Prostate gland (tissue), 2 donors: ENCODE measurements around the gene C16orf78. TPM values are rescaled to one million over a fixed set of nuclear protein-coding genes. Genes with fewer than 3 reads are reported as not detected.

ENCODE experiments used
- DNase-seq: peaks from one replicate; pipeline ENCODE4 v3.0.0-alpha.2; 2019; ENCODE audit warnings: low spot score
- H3K27ac ChIP-seq, 2 donors: fragments of 200-600 bp; sonication (generic); 2 replicates each; pipeline ENCODE4 v1.5.1; 2017 to 2019
- H3K27me3 ChIP-seq: fragments of 200-600 bp; sonication (generic); replicated peaks from 2 replicates; pipeline ENCODE4 v1.5.1; 2019; ENCODE audit not compliant: insufficient read depth
- H3K36me3 ChIP-seq, 2 donors: fragments of 200-600 bp; sonication (generic); 1 replicate in 1 of 2; 2 replicates in 1 of 2; pipeline versions ENCODE4 v1.5.1 to v1.8.1; 2017 to 2019
- H3K4me1 ChIP-seq: fragments of 200-600 bp; sonication (generic); replicated peaks from 2 replicates; pipeline ENCODE4 v1.5.1; 2019
- H3K4me3 ChIP-seq, 2 donors: fragments of 200-600 bp; sonication (generic); 2 replicates each; pipeline ENCODE4 v1.5.1; 2017 to 2019
- H3K9me3 ChIP-seq: fragments of 200-600 bp; sonication (generic); 2 replicates; pipeline ENCODE4 v1.5.1; 2017
- POLR2A ChIP-seq: fragments of 450-650 bp; IDR thresholded peaks from one replicate; pipeline ENCODE4 v1.6.1; 2016; ENCODE audit warnings: antibody characterized with exemption, mild to moderate bottlenecking
- POLR2AphosphoS5 ChIP-seq: sonication (generic); formaldehyde crosslinking; IDR thresholded peaks from one replicate; pipeline ENCODE4 v1.6.1; 2017; ENCODE audit warnings: antibody characterized with exemption
- WGBS: methylation state at CpG from one replicate; pipeline ENCODE4 v1.1.5; 2018; 5-methylcytosine and 5-hydroxymethylcytosine counted together
- intact Hi-C: fragments of 100-400 bp; cut with DNase I; formaldehyde crosslinking; loops from one replicate; pipeline ENCODE4 v1.14.2; 2022
- total RNA-seq, 2 donors: library from RNA; depleted of rRNA; stranded (reverse); fragments of >200 nt; gene quantifications; one replicate each; pipeline ENCODE4 v1.1.0, GENCODE V29; 2016
- TF ChIP-seq, protein P1 (sequence below), 4 experiments: fragments of 200-600 bp in 2 of 4; fragments of 450-650 bp in 2 of 4; sonication (generic) in 2 of 4; IDR thresholded peaks; 1 replicate in 3 of 4; 2 replicates in 1 of 4; pipeline ENCODE4 v1.5.1; 2016 to 2019; ENCODE audit warnings: antibody characterized with exemption in 4 of 4, mild to moderate bottlenecking in 2 of 4, moderate library complexity in 2 of 4

The C16orf78 gene
- total RNA-seq, 2 donors from 2014 or later, result not detected

- Histone ChIP-seq H3K4me3 (no peak overlapping the region), H3K27ac (no peak overlapping the region), H3K4me1 (no peaks in the 10 kb centered on the region), H3K36me3 (no peaks in the 10 kb centered on the region), H3K9me3 (no peaks in the 10 kb centered on the region), H3K27me3 (no peaks in the 10 kb centered on the region)
- TF ChIP-seq POLR2AphosphoS5 (no peak), POLR2A (no peak)
- TF ChIP-seq, protein P1, sequence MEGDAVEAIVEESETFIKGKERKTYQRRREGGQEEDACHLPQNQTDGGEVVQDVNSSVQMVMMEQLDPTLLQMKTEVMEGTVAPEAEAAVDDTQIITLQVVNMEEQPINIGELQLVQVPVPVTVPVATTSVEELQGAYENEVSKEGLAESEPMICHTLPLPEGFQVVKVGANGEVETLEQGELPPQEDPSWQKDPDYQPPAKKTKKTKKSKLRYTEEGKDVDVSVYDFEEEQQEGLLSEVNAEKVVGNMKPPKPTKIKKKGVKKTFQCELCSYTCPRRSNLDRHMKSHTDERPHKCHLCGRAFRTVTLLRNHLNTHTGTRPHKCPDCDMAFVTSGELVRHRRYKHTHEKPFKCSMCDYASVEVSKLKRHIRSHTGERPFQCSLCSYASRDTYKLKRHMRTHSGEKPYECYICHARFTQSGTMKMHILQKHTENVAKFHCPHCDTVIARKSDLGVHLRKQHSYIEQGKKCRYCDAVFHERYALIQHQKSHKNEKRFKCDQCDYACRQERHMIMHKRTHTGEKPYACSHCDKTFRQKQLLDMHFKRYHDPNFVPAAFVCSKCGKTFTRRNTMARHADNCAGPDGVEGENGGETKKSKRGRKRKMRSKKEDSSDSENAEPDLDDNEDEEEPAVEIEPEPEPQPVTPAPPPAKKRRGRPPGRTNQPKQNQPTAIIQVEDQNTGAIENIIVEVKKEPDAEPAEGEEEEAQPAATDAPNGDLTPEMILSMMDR (IDR thresholded peaks at IDR 0.05), result no peak
- intact Hi-C loops, result no loop called here
- 79% methylated on average over 11 of the region's 11 CpGs for whole genome bisulfite sequencing
- DNase-seq, result no peak
Observed at GRCh38 chr16:49378238-49378637, 4.6 kb downstream of the C16orf78 start.

DNA sequence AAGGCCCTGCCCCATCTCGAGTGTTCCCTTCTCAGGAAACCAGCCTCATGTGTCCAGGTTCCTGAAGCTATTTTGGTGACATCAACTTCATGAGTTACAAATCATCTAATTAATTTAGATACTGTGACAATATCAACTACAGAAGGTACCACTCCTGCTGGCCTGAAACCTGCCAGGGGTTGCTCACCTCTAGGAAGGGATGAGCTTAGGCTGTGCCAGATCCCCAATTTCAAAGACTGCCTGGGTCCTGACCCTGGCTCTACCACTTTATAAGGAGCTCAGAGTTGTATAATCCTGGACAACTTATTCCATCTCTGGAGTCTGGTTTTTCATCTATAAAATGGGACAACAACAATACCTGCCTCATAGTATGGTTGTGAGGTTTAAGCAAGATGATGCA is 5.2 kb downstream of the C16orf78 start:
- TF ChIP-seq, protein P1 (IDR thresholded peaks at IDR 0.05), result no peak
- H3K27me3 ChIP-seq, result no peaks in the 10 kb centered on the region
- no peak for DNase-seq
- H3K4me1 ChIP-seq, result no peaks in the 10 kb centered on the region
- WGBS, result 72% methylated on average over 1 of the region's 1 CpG
- H3K4me3 ChIP-seq, result no peak overlapping the region
- no peaks in the 10 kb centered on the region for H3K9me3 ChIP-seq
- no peak overlapping the region for H3K27ac ChIP-seq
- intact Hi-C loops, result no loop called here
- H3K36me3 ChIP-seq, result no peaks in the 10 kb centered on the region

GRCh38 chr16:49382916-49383315 is 9.3 kb downstream of the C16orf78 start:
- TF ChIP-seq POLR2AphosphoS5 (no peak), POLR2A (no peak)
- Histone ChIP-seq H3K27me3 (no peaks in the 10 kb centered on the region), H3K9me3 (no peaks in the 10 kb centered on the region), H3K36me3 (no peaks in the 10 kb centered on the region), H3K27ac (no peak overlapping the region), H3K4me3 (no peak overlapping the region), H3K4me1 (no peaks in the 10 kb centered on the region)
- WGBS, result 16% methylated on average over 1 of the region's 1 CpG
- intact Hi-C loops, result no loop called here
- DNase-seq, result no peak

GRCh38 chr16:49395021-49395420 is 21.4 kb downstream of the C16orf78 start:
- no peaks in the 10 kb centered on the region for H3K36me3 ChIP-seq
- no peak for DNase-seq
- H3K4me1 ChIP-seq, result no peaks in the 10 kb centered on the region
- no peaks in the 10 kb centered on the region for H3K9me3 ChIP-seq
- intact Hi-C loops, result no loop called here
- no peaks in the 10 kb centered on the region for H3K27me3 ChIP-seq
- TF ChIP-seq POLR2AphosphoS5, result no peak
- no peak overlapping the region for H3K4me3 ChIP-seq
- 76% methylated on average over 1 of the region's 1 CpG for WGBS
- no peak overlapping the region for H3K27ac ChIP-seq

DNA sequence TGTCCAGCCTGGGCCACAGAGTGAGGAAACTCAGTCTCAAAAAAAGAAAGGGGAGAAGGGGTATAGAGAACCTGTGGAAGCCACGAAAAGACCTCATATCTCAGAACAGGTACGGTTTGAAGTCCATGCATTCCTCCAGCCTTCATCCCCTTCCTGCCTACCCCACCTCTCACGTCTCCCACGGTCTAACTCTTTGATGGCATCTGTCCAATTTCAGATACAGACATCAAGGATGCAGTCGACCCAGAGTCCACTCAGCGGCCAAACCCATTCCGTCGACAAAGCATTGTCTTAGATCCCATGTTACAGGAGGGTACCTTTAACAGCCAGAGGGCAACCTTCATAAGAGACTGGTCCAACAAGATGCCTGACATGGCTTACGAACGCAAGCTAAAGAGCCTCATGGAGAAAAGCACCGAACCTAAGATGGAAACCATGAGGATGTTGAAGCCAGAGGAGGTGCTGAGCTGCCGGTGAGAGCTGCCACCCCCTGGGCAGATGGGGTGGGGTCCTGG is 22.7 kb downstream of the C16orf78 start:
- Histone ChIP-seq H3K36me3 (no peaks in the 10 kb centered on the region), H3K27me3 (no peaks in the 10 kb centered on the region), H3K4me3 (no peak overlapping the region), H3K4me1 (no peaks in the 10 kb centered on the region), H3K9me3 (no peaks in the 10 kb centered on the region), H3K27ac (no peak overlapping the region)
- 77% methylated on average over 12 of the region's 12 CpGs for WGBS
- DNase-seq, result no peak
- TF ChIP-seq POLR2AphosphoS5 (no peak), POLR2A (no peak)
- intact Hi-C loops, result no loop called here

GRCh38 chr16:49398761-49399160 is 25.2 kb downstream of the C16orf78 start:
- Histone ChIP-seq H3K4me1 (no peaks in the 10 kb centered on the region), H3K36me3 (no peaks in the 10 kb centered on the region), H3K27ac (no peak overlapping the region), H3K4me3 (no peak overlapping the region), H3K9me3 (no peaks in the 10 kb centered on the region), H3K27me3 (no peaks in the 10 kb centered on the region)
- no peak for TF ChIP-seq POLR2A
- TF ChIP-seq, protein P1 (IDR thresholded peaks at IDR 0.05), result no peak
- no peak for TF ChIP-seq POLR2AphosphoS5
- DNase-seq, result no peak
- intact Hi-C loops, result no loop called here
- WGBS, result 95% methylated on average over 6 of the region's 6 CpGs
